Kidney (tissue), 14 donors: ENCODE data around the gene CYP11A1. TPM values are rescaled to one million over a fixed set of nuclear protein-coding genes. Genes with fewer than 3 reads are reported as not detected.

Source experiments
- DNase-seq, 5 donors: peaks; one replicate each; pipeline ENCODE4 v3.0.0-alpha.2; 2013 to 2020
- FAIRE-seq: peaks from 2 replicates; lab custom pipeline; 2012; peaks lifted over from hg19 to GRCh38; lab: Jason Lieb, UNC
- H3K27ac ChIP-seq, 2 donors: one replicate each; pipeline ENCODE4 v1.7.0; 2013; ENCODE audit warnings: low read depth in 2 of 2, low read length in 2 of 2, inconsistent platforms in 1 of 2
- H3K27me3 ChIP-seq: one replicate; pipeline ENCODE4 v1.7.1; 2013; ENCODE audit warnings: low read length, inconsistent platforms; ENCODE audit not compliant: control insufficient read depth, insufficient read depth
- H3K36me3 ChIP-seq, 3 donors: one replicate each; pipeline versions ENCODE4 v1.7.0 to v1.7.1; 2013; ENCODE audit warnings: low read length in 3 of 3, control low read depth in 1 of 3, inconsistent platforms in 1 of 3; ENCODE audit not compliant: insufficient read depth in 3 of 3, control insufficient read depth in 2 of 3
- H3K4me1 ChIP-seq, 3 donors: one replicate each; pipeline versions ENCODE4 v1.7.0 to v1.7.1; 2013; ENCODE audit warnings: low read length in 3 of 3, inconsistent platforms in 1 of 3, low read depth in 1 of 3; ENCODE audit not compliant: control insufficient read depth in 2 of 3, insufficient read depth in 2 of 3
- H3K4me3 ChIP-seq, 3 donors: one replicate each; pipeline versions ENCODE4 v1.7.0 to v1.8.1; 2013; ENCODE audit warnings: low read length in 3 of 3, control low read depth in 1 of 3, inconsistent platforms in 1 of 3
- H3K9ac ChIP-seq, 3 donors: one replicate each; pipeline versions ENCODE4 v1.7.0 to v1.7.1; 2013; ENCODE audit warnings: low read length in 3 of 3, control low read depth in 1 of 3, inconsistent platforms in 1 of 3
- H3K9me3 ChIP-seq, 3 donors: one replicate each; pipeline versions ENCODE4 v1.7.0 to v1.7.1; 2013; ENCODE audit warnings: low read length in 3 of 3, control low read depth in 1 of 3, inconsistent platforms in 1 of 3; ENCODE audit not compliant: control insufficient read depth in 2 of 3, insufficient read depth in 1 of 3
- CTCF ChIP-seq: IDR thresholded peaks from 3 replicates; pipeline ENCODE4 v1.5.1; 2012; ENCODE audit warnings: mild to moderate bottlenecking, moderate library complexity, borderline replicate concordance; ENCODE audit not compliant: insufficient read depth; ENCODE audit errors: extremely low read depth
- intact Hi-C: fragments of 100-400 bp; cut with DNase I; formaldehyde crosslinking; loops from one replicate; pipeline ENCODE4 v1.11.1; 2022
- polyA plus RNA-seq: library from polyadenylated mRNA; stranded (reverse); fragments of 350-450 nt; fragmentation: Illumina TruSeq; extraction: RNeasy Lipid Tissue Mini Kit (QIAGEN cat#74804); gene quantifications from one replicate; pipeline ENCODE4 v1.2.3, GENCODE V29; 2014; ENCODE audit warnings: low read depth, low replicate concordance; ENCODE audit not compliant: insufficient read depth
- total RNA-seq: library from RNA; stranded (reverse); fragmentation: NEBNext Ultra II Directional; extraction: Animal tissue kit (Norgen Biotek cat#: 25700); gene quantifications from one replicate; pipeline ENCODE4 v1.2.1, GENCODE V29; 2021
- donor health status: control.
- donor health status: control.
- donor health status: control.
- donor health status: control.
- donor health status: control.
- donor health status: DM: yes; HTN: yes; CAD: no.
- donor health status: Normal renal cell carcinoma (clear cell type).

Gene CYP11A1
- total and polyA plus RNA-seq, 2 donors from 2014 or later = 0.13 to 2.7 TPM

- H3K9ac ChIP-seq = no peak overlapping the region
- H3K4me3 ChIP-seq = no peak overlapping the region
- intact Hi-C loops = no loop called here
- TF ChIP-seq CTCF = no peak
- no peak overlapping the region for H3K27ac ChIP-seq
- no peaks in the 10 kb centered on the region for H3K27me3 ChIP-seq
- no peaks in the 10 kb centered on the region for H3K9me3 ChIP-seq
- H3K4me1 ChIP-seq = no peaks in the 10 kb centered on the region
- DNase-seq (no peak), FAIRE-seq (no peak)
- peaks cover 0 to 2% (median 0%) of the 10 kb centered on the region in 3 donors for H3K36me3 ChIP-seq
Measured at GRCh38 chr15:74414603-74415338, 47.3 kb upstream of the CYP11A1 start.

GRCh38 chr15:74414081-74414580 lies 46.7 kb upstream of the CYP11A1 start:
- no peak for TF ChIP-seq CTCF
- Histone ChIP-seq H3K9me3 (no peaks in the 10 kb centered on the region), H3K27me3 (no peaks in the 10 kb centered on the region), H3K4me1 (no peaks in the 10 kb centered on the region), H3K36me3 (peaks cover 0 to 2% (median 0%) of the 10 kb centered on the region in 3 donors), H3K9ac (no peak overlapping the region), H3K4me3 (no peak overlapping the region), H3K27ac (no peak overlapping the region)
- intact Hi-C loops = no loop called here
- no peak for DNase-seq
- no peak for FAIRE-seq

GRCh38 chr15:74413350-74414080 lies 46.1 kb upstream of the CYP11A1 start:
- Histone ChIP-seq H3K9me3 (no peaks in the 10 kb centered on the region), H3K27ac (no peak overlapping the region), H3K9ac (no peak overlapping the region), H3K4me3 (no peak overlapping the region), H3K27me3 (no peaks in the 10 kb centered on the region), H3K4me1 (no peaks in the 10 kb centered on the region), H3K36me3 (peaks cover 0 to 2% (median 0%) of the 10 kb centered on the region in 3 donors)
- intact Hi-C loops = no loop called here
- FAIRE-seq = no peak
- no peak for TF ChIP-seq CTCF
- no peak for DNase-seq
